Activated T-helper 1 cell treated with anti-CD3 and anti-CD28 coated beads, Interleukin-2, amount 50 U/mL, for 16 hours (primary cell): ENCODE measurements around the gene KRT86.
"Not testable (repeated sequence)": the region's sequence is repeated elsewhere in the genome, so short reads cannot be mapped to it uniquely, and the experiment has no call there.

ENCODE experiments used
- DNase-seq, 2 donors: peaks; one replicate each; pipeline ENCODE4 v3.0.0-alpha.2; 2020; ENCODE audit warnings: low read depth in 1 of 2, low spot score in 1 of 2

The KRT86 gene

GRCh38 chr12:52251367-52252051, 22.9 kb upstream of the KRT86 start:
- no peak for DNase-seq

- DNase-seq: not testable (repeated sequence)
Observed at GRCh38 chr12:52252175-52252615, 22.2 kb upstream of the KRT86 start.

GRCh38 chr12:52252728-52253343, 21.6 kb upstream of the KRT86 start:
- DNase-seq: no peak

GRCh38 chr12:52253391-52254179, 20.9 kb upstream of the KRT86 start:
- no peak for DNase-seq

- DNase-seq: no peak
Observed at GRCh38 chr12:52254180-52254964, 20.1 kb upstream of the KRT86 start.

- no peak for DNase-seq
Observed at GRCh38 chr12:52254965-52255751, 19.3 kb upstream of the KRT86 start.

- DNase-seq: no peak
Observed at GRCh38 chr12:52255926-52256583, 18.4 kb upstream of the KRT86 start.

GRCh38 chr12:52256584-52256935, 17.9 kb upstream of the KRT86 start:
- no peak for DNase-seq

- no peak for DNase-seq
Observed at GRCh38 chr12:52257074-52257551, 17.3 kb upstream of the KRT86 start.

- DNase-seq: not testable (repeated sequence)
Observed at GRCh38 chr12:52257922-52258321, 16.5 kb upstream of the KRT86 start.

- DNase-seq: no peak
Observed at GRCh38 chr12:52258335-52258901, 16.0 kb upstream of the KRT86 start.

GRCh38 chr12:52259657-52260243, 14.7 kb upstream of the KRT86 start:
- DNase-seq: no peak

- DNase-seq: no peak
Observed at GRCh38 chr12:52260361-52261207, 13.9 kb upstream of the KRT86 start.

GRCh38 chr12:52261208-52261484, 13.3 kb upstream of the KRT86 start:
- no peak for DNase-seq

- DNase-seq: no peak
Observed at GRCh38 chr12:52262286-52262685, 12.2 kb upstream of the KRT86 start.

GRCh38 chr12:52263761-52264434, 10.5 kb upstream of the KRT86 start:
- no peak for DNase-seq

GRCh38 chr12:52264435-52264825, 10.0 kb upstream of the KRT86 start:
- no peak for DNase-seq

- DNase-seq: no peak
Observed at GRCh38 chr12:52266514-52266913, 7.9 kb upstream of the KRT86 start.
